WTC11 (cell line): ENCODE measurements around the gene IRF2BPL. TPM values are rescaled to one million over a fixed set of nuclear protein-coding genes. Genes with fewer than 3 reads are reported as not detected.

Experiments
- ATAC-seq: fragments of 200-7000 bp; cut with Tn5 transposase; 2 replicates; pipeline ENCODE4 v1.10.0; 2021; ENCODE audit warnings: mild to moderate bottlenecking, moderate library complexity
- CTCF ChIA-PET: fragments of 300-600 bp; sonication (Branson Sonifier 250); formaldehyde crosslinking; loops from one replicate; lab custom pipeline; 2021; ENCODE audit warnings: antibody characterized with exemption; lab: Charles Lee
- POLR2A ChIA-PET: fragments of 350-600 bp; sonication (Branson Sonifier 250); formaldehyde crosslinking; loops from one replicate; lab custom pipeline; 2021; ENCODE audit warnings: antibody characterized with exemption; lab: Charles Lee
- DNase-seq: peaks from one replicate; pipeline ENCODE4 v3.0.0; 2021; ENCODE audit warnings: low spot score
- H3K27ac Mint-ChIP-seq: 2 replicates; pipeline ENCODE4 v1.8.0; 2021; ENCODE audit warnings: mixed read lengths
- H3K27me3 Mint-ChIP-seq: 2 replicates; pipeline ENCODE4 v1.8.0; 2021; ENCODE audit warnings: low read depth, mild to moderate bottlenecking, moderate library complexity, mixed read lengths
- H3K36me3 Mint-ChIP-seq: 2 replicates; pipeline ENCODE4 v1.8.0; 2021; ENCODE audit warnings: mixed read lengths
- H3K4me1 Mint-ChIP-seq: 2 replicates; pipeline ENCODE4 v1.8.0; 2022; ENCODE audit warnings: mixed read lengths
- H3K4me3 Mint-ChIP-seq: 2 replicates; pipeline ENCODE4 v1.8.0; 2021; ENCODE audit warnings: mild to moderate bottlenecking, moderate library complexity, mixed read lengths
- H3K9me3 Mint-ChIP-seq: 2 replicates; pipeline ENCODE4 v1.8.0; 2021; ENCODE audit warnings: mixed read lengths
- CBFB ChIP-seq: sonication (generic); formaldehyde crosslinking; IDR thresholded peaks from 2 replicates; pipeline ENCODE4 v1.8.1; 2022; ENCODE audit warnings: mild to moderate bottlenecking, low read depth, missing genetic modification reagents
- ELF4 ChIP-seq: sonication (generic); formaldehyde crosslinking; IDR thresholded peaks from 2 replicates; pipeline ENCODE4 v1.8.1; 2022; ENCODE audit warnings: low read depth, mild to moderate bottlenecking, moderate library complexity, missing genetic modification reagents
- EMX1 ChIP-seq: fragments of 250-450 bp; sonication (Bioruptor Pico); IDR thresholded peaks from 2 replicates; pipeline ENCODE4 v1.8.0; 2021; ENCODE audit warnings: mild to moderate bottlenecking
- ESRRA ChIP-seq: sonication (generic); formaldehyde crosslinking; IDR thresholded peaks from 2 replicates; pipeline ENCODE4 v1.8.1; 2022; ENCODE audit warnings: mild to moderate bottlenecking, missing genetic modification reagents, borderline replicate concordance
- GRHL2 ChIP-seq: fragments of 250-450 bp; sonication (Bioruptor Pico); IDR thresholded peaks from 2 replicates; pipeline ENCODE4 v1.8.0; 2022; ENCODE audit warnings: mild to moderate bottlenecking, moderate library complexity; ENCODE audit not compliant: insufficient replicate concordance, severe bottlenecking
- GTF2I ChIP-seq: fragments of 250-450 bp; sonication (Bioruptor Pico); conservative IDR thresholded peaks from 2 replicates; pipeline ENCODE4 v1.4.0; 2021; ENCODE audit warnings: mild to moderate bottlenecking
- HMGA2 ChIP-seq: fragments of 250-450 bp; sonication (Bioruptor Pico); IDR thresholded peaks from 2 replicates; pipeline ENCODE4 v1.4.0; 2021; ENCODE audit warnings: mild to moderate bottlenecking, moderate library complexity
- MYBL2 ChIP-seq: sonication (generic); formaldehyde crosslinking; IDR thresholded peaks from 2 replicates; pipeline ENCODE4 v1.8.1; 2023; ENCODE audit warnings: mild to moderate bottlenecking, moderate library complexity, missing genetic modification reagents
- NFE2L1 ChIP-seq: sonication (generic); formaldehyde crosslinking; IDR thresholded peaks from 2 replicates; pipeline ENCODE4 v1.8.1; 2023; ENCODE audit warnings: missing genetic modification reagents
- NFYB ChIP-seq: sonication (generic); formaldehyde crosslinking; conservative IDR thresholded peaks from 2 replicates; pipeline ENCODE4 v1.8.0; 2022; ENCODE audit warnings: low read depth, missing genetic modification reagents
- NR2C2 ChIP-seq: sonication (generic); formaldehyde crosslinking; IDR thresholded peaks from 2 replicates; pipeline ENCODE4 v1.8.0; 2022; ENCODE audit warnings: mild to moderate bottlenecking, missing genetic modification reagents
- SMAD3 ChIP-seq: sonication (generic); formaldehyde crosslinking; IDR thresholded peaks from 2 replicates; pipeline ENCODE4 v1.8.0; 2022; ENCODE audit warnings: missing genetic modification reagents, mild to moderate bottlenecking, borderline replicate concordance
- SP1 ChIP-seq: sonication (generic); formaldehyde crosslinking; conservative IDR thresholded peaks from 2 replicates; pipeline ENCODE4 v1.8.1; 2022; ENCODE audit warnings: missing genetic modification reagents
- TEAD4 ChIP-seq: sonication (generic); formaldehyde crosslinking; IDR thresholded peaks from 2 replicates; pipeline ENCODE4 v1.8.0; 2022; ENCODE audit warnings: mild to moderate bottlenecking, missing genetic modification reagents
- ZNF219 ChIP-seq: sonication (generic); formaldehyde crosslinking; IDR thresholded peaks from 2 replicates; pipeline ENCODE4 v1.8.0; 2023; ENCODE audit warnings: missing genetic modification reagents, mild to moderate bottlenecking, borderline replicate concordance
- ZNF232 ChIP-seq: sonication (generic); formaldehyde crosslinking; IDR thresholded peaks from 2 replicates; pipeline ENCODE4 v1.8.0; 2022; ENCODE audit warnings: mild to moderate bottlenecking, missing genetic modification reagents
- ZNF317 ChIP-seq: sonication (generic); formaldehyde crosslinking; IDR thresholded peaks from 2 replicates; pipeline ENCODE4 v1.8.1; 2023; ENCODE audit warnings: low read depth, mild to moderate bottlenecking, moderate library complexity, missing genetic modification reagents, borderline replicate concordance
- total RNA-seq: library from RNA; stranded (reverse); gene quantifications from 3 replicates; pipeline ENCODE4 v1.2.3, GENCODE V29; 2021
- TF ChIP-seq, protein P1 (sequence below): fragments of 250-450 bp; sonication (Bioruptor Pico); IDR thresholded peaks from 2 replicates; pipeline ENCODE4 v1.9.0; 2021; ENCODE audit warnings: moderate library complexity, mild to moderate bottlenecking, inconsistent platforms, borderline replicate concordance
- TF ChIP-seq, protein P2 (sequence below): sonication (generic); formaldehyde crosslinking; IDR thresholded peaks from 2 replicates; pipeline ENCODE4 v1.8.1; 2022; ENCODE audit warnings: low read depth, mild to moderate bottlenecking, moderate library complexity, missing genetic modification reagents, borderline replicate concordance
- TF ChIP-seq, protein P3 (sequence below): fragments of 250-450 bp; sonication (Bioruptor Pico); IDR thresholded peaks from 2 replicates; pipeline ENCODE4 v1.9.0; 2021; ENCODE audit warnings: mild to moderate bottlenecking
- TF ChIP-seq, protein P4 (sequence below): fragments of 200-600 bp; IDR thresholded peaks from 2 replicates; pipeline ENCODE4 v1.8.0; 2022; ENCODE audit warnings: antibody characterized with exemption
- TF ChIP-seq, protein P5 (sequence below): sonication (generic); formaldehyde crosslinking; IDR thresholded peaks from 2 replicates; pipeline ENCODE4 v1.8.1; 2022; ENCODE audit warnings: low read depth, missing genetic modification reagents, borderline replicate concordance

The IRF2BPL gene
- total RNA-seq, 1 experiment from 2014 or later, result 126 TPM

DNA sequence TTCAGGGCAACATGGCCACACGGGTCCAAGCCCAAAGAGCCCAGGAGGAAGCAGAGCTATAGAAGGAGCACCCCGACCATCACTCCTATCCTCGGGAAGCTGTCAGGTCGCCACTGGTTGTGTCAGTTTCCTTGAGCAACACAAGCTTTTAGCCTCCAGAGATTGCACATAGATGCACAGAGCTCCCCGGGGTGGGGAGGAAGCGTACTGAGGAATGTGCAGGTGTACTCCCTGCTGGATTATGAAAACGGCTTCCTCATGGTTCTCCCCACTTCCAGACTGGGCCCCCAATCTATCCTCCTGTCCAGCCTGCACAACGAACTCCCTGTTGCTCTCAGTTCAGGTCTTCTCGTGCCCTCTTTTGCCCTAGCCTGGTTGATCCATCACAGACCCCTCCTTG, 30.3 kb upstream of the IRF2BPL start (continued):
- TF ChIP-seq, protein P1, sequence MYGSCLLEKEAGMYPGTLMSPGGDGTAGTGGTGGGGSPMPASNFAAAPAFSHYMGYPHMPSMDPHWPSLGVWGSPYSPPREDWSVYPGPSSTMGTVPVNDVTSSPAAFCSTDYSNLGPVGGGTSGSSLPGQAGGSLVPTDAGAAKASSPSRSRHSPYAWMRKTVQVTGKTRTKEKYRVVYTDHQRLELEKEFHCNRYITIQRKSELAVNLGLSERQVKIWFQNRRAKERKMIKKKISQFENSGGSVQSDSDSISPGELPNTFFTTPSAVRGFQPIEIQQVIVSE (CRISPR knock-in tag), result no peak
- TF ChIP-seq NFE2L1 (CRISPR knock-in tag) (no peak), SMAD3 (CRISPR knock-in tag) (no peak)

DNA sequence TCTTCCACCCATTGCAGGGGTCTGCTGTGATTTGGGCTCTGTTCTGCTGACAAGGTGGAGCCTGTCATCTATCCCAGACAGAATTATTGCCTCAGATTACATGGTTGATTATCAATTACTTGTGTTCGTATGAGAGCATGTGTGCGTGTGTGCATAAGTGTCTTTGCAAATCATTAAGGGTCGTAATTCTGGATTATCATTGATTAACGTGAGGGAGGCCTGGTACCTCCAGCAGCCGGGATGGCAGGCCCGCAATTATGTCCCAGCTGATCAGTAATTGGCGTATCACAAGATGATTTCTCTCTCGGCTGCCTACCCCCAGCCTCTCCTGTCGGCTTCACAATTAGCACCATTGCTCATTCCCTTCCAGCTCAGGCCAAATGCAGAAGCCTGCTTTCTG, 29.6 kb upstream of the IRF2BPL start:
- CTCF ChIA-PET, result interaction anchor here (0.7 to 3.6 kb wide), 11 partner anchors 11 to 190 kb away, joined by 3 to 34 read pairs (median 9); partner anchors contain the start of gene CIPC
- Mint-ChIP-seq H3K4me1 (peaks cover 24% of the 10 kb centered on the region), H3K27me3 (no peaks in the 10 kb centered on the region), H3K4me3 (no peak overlapping the region), H3K36me3 (peaks cover 10% of the 10 kb centered on the region), H3K9me3 (peaks cover 12% of the 10 kb centered on the region), H3K27ac (no peak overlapping the region)
- ATAC-seq (no peak), DNase-seq (no peak)
- TF ChIP-seq, protein P2, sequence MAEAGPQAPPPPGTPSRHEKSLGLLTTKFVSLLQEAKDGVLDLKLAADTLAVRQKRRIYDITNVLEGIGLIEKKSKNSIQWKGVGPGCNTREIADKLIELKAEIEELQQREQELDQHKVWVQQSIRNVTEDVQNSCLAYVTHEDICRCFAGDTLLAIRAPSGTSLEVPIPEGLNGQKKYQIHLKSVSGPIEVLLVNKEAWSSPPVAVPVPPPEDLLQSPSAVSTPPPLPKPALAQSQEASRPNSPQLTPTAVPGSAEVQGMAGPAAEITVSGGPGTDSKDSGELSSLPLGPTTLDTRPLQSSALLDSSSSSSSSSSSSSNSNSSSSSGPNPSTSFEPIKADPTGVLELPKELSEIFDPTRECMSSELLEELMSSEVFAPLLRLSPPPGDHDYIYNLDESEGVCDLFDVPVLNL (CRISPR knock-in tag), result no peak
- no peak for TF ChIP-seq ELF4 (CRISPR knock-in tag)
- no peak for TF ChIP-seq GTF2I (CRISPR knock-in tag)
- TF ChIP-seq, protein P3, sequence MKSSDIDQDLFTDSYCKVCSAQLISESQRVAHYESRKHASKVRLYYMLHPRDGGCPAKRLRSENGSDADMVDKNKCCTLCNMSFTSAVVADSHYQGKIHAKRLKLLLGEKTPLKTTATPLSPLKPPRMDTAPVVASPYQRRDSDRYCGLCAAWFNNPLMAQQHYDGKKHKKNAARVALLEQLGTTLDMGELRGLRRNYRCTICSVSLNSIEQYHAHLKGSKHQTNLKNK (CRISPR knock-in tag), result no peak
- TF ChIP-seq ZNF232 (CRISPR knock-in tag), result no peak
- TF ChIP-seq SP1 (CRISPR knock-in tag), result no peak
- no peak for TF ChIP-seq ESRRA
- TF ChIP-seq HMGA2 (CRISPR knock-in tag), result no peak
- no peak for TF ChIP-seq GRHL2 (CRISPR knock-in tag)
- TF ChIP-seq NFE2L1 (CRISPR knock-in tag), result no peak
- no peak for TF ChIP-seq NFYB (CRISPR knock-in tag)
- no peak for TF ChIP-seq ZNF317
- TF ChIP-seq, protein P4, sequence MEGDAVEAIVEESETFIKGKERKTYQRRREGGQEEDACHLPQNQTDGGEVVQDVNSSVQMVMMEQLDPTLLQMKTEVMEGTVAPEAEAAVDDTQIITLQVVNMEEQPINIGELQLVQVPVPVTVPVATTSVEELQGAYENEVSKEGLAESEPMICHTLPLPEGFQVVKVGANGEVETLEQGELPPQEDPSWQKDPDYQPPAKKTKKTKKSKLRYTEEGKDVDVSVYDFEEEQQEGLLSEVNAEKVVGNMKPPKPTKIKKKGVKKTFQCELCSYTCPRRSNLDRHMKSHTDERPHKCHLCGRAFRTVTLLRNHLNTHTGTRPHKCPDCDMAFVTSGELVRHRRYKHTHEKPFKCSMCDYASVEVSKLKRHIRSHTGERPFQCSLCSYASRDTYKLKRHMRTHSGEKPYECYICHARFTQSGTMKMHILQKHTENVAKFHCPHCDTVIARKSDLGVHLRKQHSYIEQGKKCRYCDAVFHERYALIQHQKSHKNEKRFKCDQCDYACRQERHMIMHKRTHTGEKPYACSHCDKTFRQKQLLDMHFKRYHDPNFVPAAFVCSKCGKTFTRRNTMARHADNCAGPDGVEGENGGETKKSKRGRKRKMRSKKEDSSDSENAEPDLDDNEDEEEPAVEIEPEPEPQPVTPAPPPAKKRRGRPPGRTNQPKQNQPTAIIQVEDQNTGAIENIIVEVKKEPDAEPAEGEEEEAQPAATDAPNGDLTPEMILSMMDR, result no peak
- TF ChIP-seq MYBL2 (CRISPR knock-in tag), result no peak
- TF ChIP-seq, protein P5, sequence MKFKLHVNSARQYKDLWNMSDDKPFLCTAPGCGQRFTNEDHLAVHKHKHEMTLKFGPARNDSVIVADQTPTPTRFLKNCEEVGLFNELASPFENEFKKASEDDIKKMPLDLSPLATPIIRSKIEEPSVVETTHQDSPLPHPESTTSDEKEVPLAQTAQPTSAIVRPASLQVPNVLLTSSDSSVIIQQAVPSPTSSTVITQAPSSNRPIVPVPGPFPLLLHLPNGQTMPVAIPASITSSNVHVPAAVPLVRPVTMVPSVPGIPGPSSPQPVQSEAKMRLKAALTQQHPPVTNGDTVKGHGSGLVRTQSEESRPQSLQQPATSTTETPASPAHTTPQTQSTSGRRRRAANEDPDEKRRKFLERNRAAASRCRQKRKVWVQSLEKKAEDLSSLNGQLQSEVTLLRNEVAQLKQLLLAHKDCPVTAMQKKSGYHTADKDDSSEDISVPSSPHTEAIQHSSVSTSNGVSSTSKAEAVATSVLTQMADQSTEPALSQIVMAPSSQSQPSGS (CRISPR knock-in tag), result no peak
- TF ChIP-seq NR2C2, result no peak
- no peak for TF ChIP-seq CBFB (CRISPR knock-in tag)
- no peak for TF ChIP-seq ZNF219
- no peak for TF ChIP-seq EMX1 (CRISPR knock-in tag)
- no peak for TF ChIP-seq TEAD4 (CRISPR knock-in tag)
- POLR2A ChIA-PET, result interaction anchor here (1.0 kb wide), 1 partner anchor 139 kb away, joined by 3 read pairs; no protein-coding TSS in a partner anchor
